ENCODE measurements around the gene CDH12.

Gene CDH12

GRCh38 chr5:21820527-21820926, 1032.6 kb downstream of the CDH12 start:
- DNase-seq: no peak
- Histone ChIP-seq H3K27me3 (ENCODE audit: insufficient read depth, low read depth, severe bottlenecking) (no peaks in the 10 kb centered on the region), H3K9me3 (ENCODE audit: severe bottlenecking) (no peaks in the 10 kb centered on the region), H3K27ac (no peak overlapping the region), H3K36me3 (no peaks in the 10 kb centered on the region), H3K4me3 (ENCODE audit: low read depth, low read length) (no peak overlapping the region)
- TF ChIP-seq CTCF (IDR thresholded peaks at IDR 0.05; ENCODE audit: low read depth, low read length): no peak

- H3K27ac ChIP-seq: no peak overlapping the region
- no peak overlapping the region for H3K4me3 ChIP-seq (ENCODE audit: low read depth, low read length)
- H3K9me3 ChIP-seq (ENCODE audit: severe bottlenecking): no peaks in the 10 kb centered on the region
- no peak for TF ChIP-seq CTCF (IDR thresholded peaks at IDR 0.05; ENCODE audit: low read depth, low read length)
- H3K27me3 ChIP-seq (ENCODE audit: insufficient read depth, low read depth, severe bottlenecking): no peaks in the 10 kb centered on the region
- no peak for DNase-seq
- no peaks in the 10 kb centered on the region for H3K36me3 ChIP-seq
These were observed 1034.8 kb downstream of the CDH12 start for GRCh38 chr5:21818370-21818720.

DNA sequence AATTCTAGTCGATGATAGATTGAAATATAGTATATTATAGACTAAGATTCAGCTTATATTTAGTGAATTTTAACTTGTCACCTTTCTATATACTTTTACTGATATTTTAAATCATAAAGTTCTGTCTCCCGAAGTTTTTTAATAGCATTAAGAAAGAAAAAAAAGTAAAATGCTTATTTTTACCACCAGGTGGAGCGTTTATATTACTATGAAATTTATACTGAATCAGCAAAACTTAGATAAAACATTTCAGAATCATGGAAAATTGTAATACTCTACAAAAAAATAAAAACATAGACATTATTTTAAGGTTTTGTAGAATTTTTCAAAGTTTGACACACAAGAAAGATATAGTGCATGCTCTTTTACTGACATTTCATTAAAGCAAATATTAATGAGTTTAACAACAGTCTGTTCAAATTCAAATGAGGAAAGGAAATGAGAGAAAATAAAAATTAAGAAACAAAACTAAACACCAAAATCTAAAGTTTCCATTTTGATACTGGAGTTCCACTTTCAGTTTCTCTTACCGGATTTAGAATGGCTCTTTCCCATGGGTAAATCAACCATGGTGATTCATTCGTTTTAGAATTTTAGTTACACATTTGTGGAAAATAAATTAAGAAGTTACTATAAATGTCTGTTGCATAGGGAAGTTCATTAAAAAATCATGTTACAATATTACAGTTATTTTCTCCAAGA, 1035.3 kb downstream of the CDH12 start:
- Histone ChIP-seq H3K36me3 (no peaks in the 10 kb centered on the region), H3K4me3 (ENCODE audit: low read depth, low read length) (no peak overlapping the region), H3K27ac (no peak overlapping the region), H3K9me3 (ENCODE audit: severe bottlenecking) (no peaks in the 10 kb centered on the region), H3K27me3 (ENCODE audit: insufficient read depth, low read depth, severe bottlenecking) (no peaks in the 10 kb centered on the region)
- DNase-seq: no peak
- TF ChIP-seq CTCF (IDR thresholded peaks at IDR 0.05; ENCODE audit: low read depth, low read length): no peak

- Histone ChIP-seq H3K27ac (no peak overlapping the region), H3K27me3 (ENCODE audit: insufficient read depth, low read depth, severe bottlenecking) (no peaks in the 10 kb centered on the region), H3K4me3 (ENCODE audit: low read depth, low read length) (no peak overlapping the region), H3K36me3 (no peaks in the 10 kb centered on the region), H3K9me3 (ENCODE audit: severe bottlenecking) (no peaks in the 10 kb centered on the region)
- TF ChIP-seq CTCF (IDR thresholded peaks at IDR 0.05; ENCODE audit: low read depth, low read length): no peak
- DNase-seq: no peak
These were observed 1042.3 kb downstream of the CDH12 start for GRCh38 chr5:21810737-21811316.

- H3K27me3 ChIP-seq (ENCODE audit: insufficient read depth, low read depth, severe bottlenecking): no peaks in the 10 kb centered on the region
- DNase-seq: no peak
- H3K27ac ChIP-seq: no peak overlapping the region
- no peak for TF ChIP-seq CTCF (IDR thresholded peaks at IDR 0.05; ENCODE audit: low read depth, low read length)
- H3K9me3 ChIP-seq (ENCODE audit: severe bottlenecking): no peaks in the 10 kb centered on the region
- H3K36me3 ChIP-seq: no peaks in the 10 kb centered on the region
- no peak overlapping the region for H3K4me3 ChIP-seq (ENCODE audit: low read depth, low read length)
These were observed 1043.5 kb downstream of the CDH12 start for GRCh38 chr5:21809611-21810010.

GRCh38 chr5:21807953-21808352, 1045.2 kb downstream of the CDH12 start:
- no peak for TF ChIP-seq CTCF (IDR thresholded peaks at IDR 0.05; ENCODE audit: low read depth, low read length)
- Histone ChIP-seq H3K4me3 (ENCODE audit: low read depth, low read length) (no peak overlapping the region), H3K9me3 (ENCODE audit: severe bottlenecking) (no peaks in the 10 kb centered on the region), H3K27me3 (ENCODE audit: insufficient read depth, low read depth, severe bottlenecking) (no peaks in the 10 kb centered on the region), H3K36me3 (no peaks in the 10 kb centered on the region), H3K27ac (no peak overlapping the region)
- DNase-seq: no peak
